ENCODE results near the gene SLC25A21. TPM values are rescaled to one million over a fixed set of nuclear protein-coding genes. Genes with fewer than 3 reads are reported as not detected.

SLC25A21 gene
- total and polyA plus RNA-seq, 7 experiments from 2014 or later = not detected

- H3K4me3 Mint-ChIP-seq = no peak overlapping the region
- peaks cover 0 to 9% (median 2%) of the 10 kb centered on the region in 11 donors for H3K9me3 Mint-ChIP-seq
- no peak overlapping the region for H3K27ac ChIP-seq (ENCODE audit: low read depth, low read length)
- H3K9me3 ChIP-seq (ENCODE audit: control insufficient read depth in 2 of 3, low read length in 3 of 3) = no peaks in the 10 kb centered on the region
- no peak for DNase-seq
- no peak overlapping the region for H3K27ac Mint-ChIP-seq
- H3K4me1 Mint-ChIP-seq = no peaks in the 10 kb centered on the region
- ATAC-seq = no peak
- no peaks in the 10 kb centered on the region for H3K36me3 ChIP-seq (ENCODE audit: control insufficient read depth in 2 of 3, insufficient read depth in 3 of 3, low read length in 3 of 3)
- CTCF ChIA-PET = no interaction called here
- H3K27me3 Mint-ChIP-seq = peaks cover 0 to 18% (median 0%) of the 10 kb centered on the region in 5 donors
- intact Hi-C loops (cut with micrococcal nuclease) = no loop called here
- peaks cover 0 to 8% (median 0%) of the 10 kb centered on the region in 5 donors for H3K36me3 Mint-ChIP-seq
- H3K4me3 ChIP-seq (ENCODE audit: low read length) = no peak overlapping the region
- no peaks in the 10 kb centered on the region for H3K27me3 ChIP-seq (ENCODE audit: control insufficient read depth in 2 of 2, insufficient read depth in 2 of 2, low read length in 2 of 2)
- POLR2A ChIA-PET = no interaction called here
- H3K4me1 ChIP-seq (ENCODE audit: control insufficient read depth in 2 of 2, insufficient read depth in 2 of 2, low read length in 2 of 2) = no peaks in the 10 kb centered on the region
Observed at GRCh38 chr14:36835128-36835527, 337.3 kb downstream of the SLC25A21 start.

- Histone ChIP-seq H3K27ac (ENCODE audit: low read depth, low read length) (no peak overlapping the region), H3K9me3 (ENCODE audit: control insufficient read depth in 2 of 3, low read length in 3 of 3) (no peaks in the 10 kb centered on the region), H3K27me3 (ENCODE audit: control insufficient read depth in 2 of 2, insufficient read depth in 2 of 2, low read length in 2 of 2) (no peaks in the 10 kb centered on the region), H3K4me1 (ENCODE audit: control insufficient read depth in 2 of 2, insufficient read depth in 2 of 2, low read length in 2 of 2) (no peaks in the 10 kb centered on the region), H3K4me3 (ENCODE audit: low read length) (no peak overlapping the region), H3K36me3 (ENCODE audit: control insufficient read depth in 2 of 3, insufficient read depth in 3 of 3, low read length in 3 of 3) (no peaks in the 10 kb centered on the region)
- no peaks in the 10 kb centered on the region for H3K4me1 Mint-ChIP-seq
- peaks cover 0 to 15% (median 5%) of the 10 kb centered on the region in 11 donors for H3K9me3 Mint-ChIP-seq
- no peak for DNase-seq
- no peak overlapping the region for H3K4me3 Mint-ChIP-seq
- peaks cover 0 to 8% (median 0%) of the 10 kb centered on the region in 5 donors for H3K36me3 Mint-ChIP-seq
- CTCF ChIA-PET = no interaction called here
- peaks cover 0 to 24% (median 0%) of the 10 kb centered on the region in 5 donors for H3K27me3 Mint-ChIP-seq
- ATAC-seq = no peak
- POLR2A ChIA-PET = no interaction called here
- intact Hi-C loops (cut with micrococcal nuclease) = no loop called here
- H3K27ac Mint-ChIP-seq = no peak overlapping the region
Observed at GRCh38 chr14:36834293-36834692, 338.1 kb downstream of the SLC25A21 start.

GRCh38 chr14:36829547-36829946 lies 342.9 kb downstream of the SLC25A21 start:
- H3K4me1 Mint-ChIP-seq = no peaks in the 10 kb centered on the region
- Histone ChIP-seq H3K4me3 (ENCODE audit: low read length) (no peak overlapping the region), H3K36me3 (ENCODE audit: control insufficient read depth in 2 of 3, insufficient read depth in 3 of 3, low read length in 3 of 3) (no peaks in the 10 kb centered on the region), H3K4me1 (ENCODE audit: control insufficient read depth in 2 of 2, insufficient read depth in 2 of 2, low read length in 2 of 2) (no peaks in the 10 kb centered on the region), H3K9me3 (ENCODE audit: control insufficient read depth in 2 of 3, low read length in 3 of 3) (no peaks in the 10 kb centered on the region), H3K27me3 (ENCODE audit: control insufficient read depth in 2 of 2, insufficient read depth in 2 of 2, low read length in 2 of 2) (no peaks in the 10 kb centered on the region), H3K27ac (ENCODE audit: low read depth, low read length) (no peak overlapping the region)
- no peak for DNase-seq
- H3K27me3 Mint-ChIP-seq = peaks cover 0 to 10% (median 0%) of the 10 kb centered on the region in 5 donors
- ChIA-PET POLR2A (interaction anchor here (0.7 kb wide), 1 partner anchor 110 kb away, joined by 4 read pairs; no protein-coding TSS in a partner anchor), CTCF (interaction anchor here (1.1 kb wide), 1 partner anchor 22 kb away, joined by 3 read pairs; no protein-coding TSS in a partner anchor)
- H3K36me3 Mint-ChIP-seq = no peaks in the 10 kb centered on the region
- intact Hi-C loops (cut with micrococcal nuclease) = no loop called here
- H3K27ac Mint-ChIP-seq = no peak overlapping the region
- H3K4me3 Mint-ChIP-seq = no peak overlapping the region
- peaks cover 0 to 12% (median 6%) of the 10 kb centered on the region in 11 donors for H3K9me3 Mint-ChIP-seq
- no peak for ATAC-seq

GRCh38 chr14:36827861-36828260 lies 344.5 kb downstream of the SLC25A21 start:
- ChIA-PET CTCF (no interaction called here), POLR2A (no interaction called here)
- Mint-ChIP-seq H3K27ac (no peak overlapping the region), H3K27me3 (peaks cover 0 to 6% (median 0%) of the 10 kb centered on the region in 5 donors), H3K9me3 (peaks cover 0 to 12% (median 6%) of the 10 kb centered on the region in 11 donors), H3K4me3 (no peak overlapping the region), H3K4me1 (no peaks in the 10 kb centered on the region), H3K36me3 (no peaks in the 10 kb centered on the region)
- Histone ChIP-seq H3K27ac (ENCODE audit: low read depth, low read length) (no peak overlapping the region), H3K4me3 (ENCODE audit: low read length) (no peak overlapping the region), H3K9me3 (ENCODE audit: control insufficient read depth in 2 of 3, low read length in 3 of 3) (no peaks in the 10 kb centered on the region), H3K36me3 (ENCODE audit: control insufficient read depth in 2 of 3, insufficient read depth in 3 of 3, low read length in 3 of 3) (no peaks in the 10 kb centered on the region), H3K27me3 (ENCODE audit: control insufficient read depth in 2 of 2, insufficient read depth in 2 of 2, low read length in 2 of 2) (no peaks in the 10 kb centered on the region), H3K4me1 (ENCODE audit: control insufficient read depth in 2 of 2, insufficient read depth in 2 of 2, low read length in 2 of 2) (no peaks in the 10 kb centered on the region)
- ATAC-seq = no peak
- DNase-seq = no peak
- intact Hi-C loops (cut with micrococcal nuclease) = no loop called here

GRCh38 chr14:36826614-36827013 lies 345.8 kb downstream of the SLC25A21 start:
- peaks cover 0 to 6% (median 0%) of the 10 kb centered on the region in 5 donors for H3K27me3 Mint-ChIP-seq
- Histone ChIP-seq H3K4me1 (ENCODE audit: control insufficient read depth in 2 of 2, insufficient read depth in 2 of 2, low read length in 2 of 2) (no peaks in the 10 kb centered on the region), H3K36me3 (ENCODE audit: control insufficient read depth in 2 of 3, insufficient read depth in 3 of 3, low read length in 3 of 3) (no peaks in the 10 kb centered on the region), H3K27me3 (ENCODE audit: control insufficient read depth in 2 of 2, insufficient read depth in 2 of 2, low read length in 2 of 2) (no peaks in the 10 kb centered on the region), H3K27ac (ENCODE audit: low read depth, low read length) (no peak overlapping the region), H3K4me3 (ENCODE audit: low read length) (no peak overlapping the region), H3K9me3 (ENCODE audit: control insufficient read depth in 2 of 3, low read length in 3 of 3) (no peaks in the 10 kb centered on the region)
- CTCF ChIA-PET = no interaction called here
- no peak overlapping the region for H3K27ac Mint-ChIP-seq
- intact Hi-C loops (cut with micrococcal nuclease) = no loop called here
- POLR2A ChIA-PET = no interaction called here
- H3K4me3 Mint-ChIP-seq = no peak overlapping the region
- no peak for DNase-seq
- no peaks in the 10 kb centered on the region for H3K4me1 Mint-ChIP-seq
- H3K36me3 Mint-ChIP-seq = no peaks in the 10 kb centered on the region
- H3K9me3 Mint-ChIP-seq = peaks cover 0 to 12% (median 6%) of the 10 kb centered on the region in 11 donors
- no peak for ATAC-seq

GRCh38 chr14:36824854-36825253 lies 347.6 kb downstream of the SLC25A21 start:
- no peak for DNase-seq
- H3K27me3 Mint-ChIP-seq = peaks cover 0 to 4% (median 0%) of the 10 kb centered on the region in 5 donors
- intact Hi-C loops (cut with micrococcal nuclease) = no loop called here
- Histone ChIP-seq H3K36me3 (ENCODE audit: control insufficient read depth in 2 of 3, insufficient read depth in 3 of 3, low read length in 3 of 3) (no peaks in the 10 kb centered on the region), H3K27me3 (ENCODE audit: control insufficient read depth in 2 of 2, insufficient read depth in 2 of 2, low read length in 2 of 2) (no peaks in the 10 kb centered on the region), H3K4me1 (ENCODE audit: control insufficient read depth in 2 of 2, insufficient read depth in 2 of 2, low read length in 2 of 2) (no peaks in the 10 kb centered on the region), H3K4me3 (ENCODE audit: low read length) (no peak overlapping the region), H3K9me3 (ENCODE audit: control insufficient read depth in 2 of 3, low read length in 3 of 3) (no peaks in the 10 kb centered on the region), H3K27ac (ENCODE audit: low read depth, low read length) (no peak overlapping the region)
- ATAC-seq = no peak
- POLR2A ChIA-PET = no interaction called here
- H3K4me1 Mint-ChIP-seq = no peaks in the 10 kb centered on the region
- H3K9me3 Mint-ChIP-seq = peaks cover 0 to 11% (median 6%) of the 10 kb centered on the region in 11 donors
- H3K36me3 Mint-ChIP-seq = no peaks in the 10 kb centered on the region
- CTCF ChIA-PET = no interaction called here
- H3K4me3 Mint-ChIP-seq = no peak overlapping the region
- H3K27ac Mint-ChIP-seq = no peak overlapping the region

- intact Hi-C loops (cut with micrococcal nuclease) = no loop called here
- no peak for DNase-seq
- H3K27ac ChIP-seq (ENCODE audit: low read depth, low read length) = no peak overlapping the region
- H3K36me3 Mint-ChIP-seq = no peaks in the 10 kb centered on the region
- no peaks in the 10 kb centered on the region for H3K9me3 ChIP-seq (ENCODE audit: control insufficient read depth in 2 of 3, low read length in 3 of 3)
- ATAC-seq = no peak
- H3K27ac Mint-ChIP-seq = peak overlapping the region in 1 of 9 donors; percentile 17
- H3K9me3 Mint-ChIP-seq = peaks cover 0 to 4% (median 0%) of the 10 kb centered on the region in 11 donors
- no peaks in the 10 kb centered on the region for H3K4me1 ChIP-seq (ENCODE audit: control insufficient read depth in 2 of 2, insufficient read depth in 2 of 2, low read length in 2 of 2)
- no peaks in the 10 kb centered on the region for H3K36me3 ChIP-seq (ENCODE audit: control insufficient read depth in 2 of 3, insufficient read depth in 3 of 3, low read length in 3 of 3)
- no peaks in the 10 kb centered on the region for H3K4me1 Mint-ChIP-seq
- POLR2A ChIA-PET = no interaction called here
- no peak overlapping the region for H3K4me3 Mint-ChIP-seq
- no peaks in the 10 kb centered on the region for H3K27me3 Mint-ChIP-seq
- no peaks in the 10 kb centered on the region for H3K27me3 ChIP-seq (ENCODE audit: control insufficient read depth in 2 of 2, insufficient read depth in 2 of 2, low read length in 2 of 2)
- H3K4me3 ChIP-seq (ENCODE audit: low read length) = no peak overlapping the region
- CTCF ChIA-PET = no interaction called here
Observed at GRCh38 chr14:36823651-36824050, 348.8 kb downstream of the SLC25A21 start.

Data from naive thymus-derived CD4-positive, alpha-beta T cell (primary cell).